ENCODE results near the gene ZNF283. TPM values are rescaled to one million over a fixed set of nuclear protein-coding genes. Genes with fewer than 3 reads are reported as not detected.

The ZNF283 gene
- total and polyA plus RNA-seq, 2 experiments from 2014 or later = 9.8 to 26.8 TPM

GRCh38 chr19:43784241-43784980 lies 42.7 kb upstream of the ZNF283 start:
- Histone ChIP-seq H3K36me3 (no peaks in the 10 kb centered on the region), H3K4me3 (no peak overlapping the region), H3K27ac (no peak overlapping the region), H3K27me3 (peaks cover 3% of the 10 kb centered on the region), H3K4me1 (ENCODE audit: low read depth) (no peaks in the 10 kb centered on the region), H3K9me3 (ENCODE audit: low read depth) (no peaks in the 10 kb centered on the region)
- TF ChIP-seq CTCF (IDR thresholded peaks at IDR 0.05; ENCODE audit: low read depth, low read length) = no peak
- peak in 1 of 2 donors; percentile 72 for DNase-seq (ENCODE audit: low read depth in 1 of 2, low spot score in 1 of 2)

- H3K9me3 ChIP-seq (ENCODE audit: low read depth) = no peaks in the 10 kb centered on the region
- H3K27ac ChIP-seq = no peak overlapping the region
- H3K4me3 ChIP-seq = no peak overlapping the region
- no peaks in the 10 kb centered on the region for H3K36me3 ChIP-seq
- DNase-seq (ENCODE audit: low read depth in 1 of 2, low spot score in 1 of 2) = peak; percentile 72 to 75
- H3K4me1 ChIP-seq (ENCODE audit: low read depth) = no peaks in the 10 kb centered on the region
- peak; percentile 99 for TF ChIP-seq CTCF (IDR thresholded peaks at IDR 0.05; ENCODE audit: low read depth, low read length)
- H3K27me3 ChIP-seq = peaks cover 3% of the 10 kb centered on the region
These were observed 41.9 kb upstream of the ZNF283 start for GRCh38 chr19:43784981-43785808.

GRCh38 chr19:43786665-43787064 lies 40.5 kb upstream of the ZNF283 start:
- H3K4me3 ChIP-seq = no peak overlapping the region
- H3K36me3 ChIP-seq = no peaks in the 10 kb centered on the region
- H3K27me3 ChIP-seq = peaks cover 2% of the 10 kb centered on the region
- no peak for TF ChIP-seq CTCF (IDR thresholded peaks at IDR 0.05; ENCODE audit: low read depth, low read length)
- no peaks in the 10 kb centered on the region for H3K9me3 ChIP-seq (ENCODE audit: low read depth)
- H3K27ac ChIP-seq = no peak overlapping the region
- DNase-seq (ENCODE audit: low read depth in 1 of 2, low spot score in 1 of 2) = no peak
- H3K4me1 ChIP-seq (ENCODE audit: low read depth) = no peaks in the 10 kb centered on the region

- Histone ChIP-seq H3K4me3 (no peak overlapping the region), H3K27ac (no peak overlapping the region), H3K4me1 (ENCODE audit: low read depth) (no peaks in the 10 kb centered on the region), H3K36me3 (no peaks in the 10 kb centered on the region), H3K9me3 (ENCODE audit: low read depth) (no peaks in the 10 kb centered on the region), H3K27me3 (peaks cover 12% of the 10 kb centered on the region)
- DNase-seq (ENCODE audit: low read depth in 1 of 2, low spot score in 1 of 2) = peak; percentile 66 to 73
- TF ChIP-seq CTCF (IDR thresholded peaks at IDR 0.05; ENCODE audit: low read depth, low read length) = no peak
These were observed 38.1 kb upstream of the ZNF283 start for GRCh38 chr19:43789029-43789428.

- H3K27me3 ChIP-seq = peaks cover 21% of the 10 kb centered on the region
These were observed 36.5 kb upstream of the ZNF283 start for GRCh38 chr19:43790587-43790986.

More at GRCh38 chr19:43790587-43790986, 36.5 kb upstream of the ZNF283 start:
- no peak overlapping the region for H3K27ac ChIP-seq
- no peak for TF ChIP-seq CTCF (IDR thresholded peaks at IDR 0.05; ENCODE audit: low read depth, low read length)
- H3K4me3 ChIP-seq = no peak overlapping the region
- H3K4me1 ChIP-seq (ENCODE audit: low read depth) = no peaks in the 10 kb centered on the region
- DNase-seq (ENCODE audit: low read depth in 1 of 2, low spot score in 1 of 2) = no peak
- H3K36me3 ChIP-seq = no peaks in the 10 kb centered on the region
- no peaks in the 10 kb centered on the region for H3K9me3 ChIP-seq (ENCODE audit: low read depth)

Data from cardiac muscle cell (in vitro differentiated cells and primary cell).